Measurements from ENCODE around the gene SRL.

- TF ChIP-seq, protein P1, sequence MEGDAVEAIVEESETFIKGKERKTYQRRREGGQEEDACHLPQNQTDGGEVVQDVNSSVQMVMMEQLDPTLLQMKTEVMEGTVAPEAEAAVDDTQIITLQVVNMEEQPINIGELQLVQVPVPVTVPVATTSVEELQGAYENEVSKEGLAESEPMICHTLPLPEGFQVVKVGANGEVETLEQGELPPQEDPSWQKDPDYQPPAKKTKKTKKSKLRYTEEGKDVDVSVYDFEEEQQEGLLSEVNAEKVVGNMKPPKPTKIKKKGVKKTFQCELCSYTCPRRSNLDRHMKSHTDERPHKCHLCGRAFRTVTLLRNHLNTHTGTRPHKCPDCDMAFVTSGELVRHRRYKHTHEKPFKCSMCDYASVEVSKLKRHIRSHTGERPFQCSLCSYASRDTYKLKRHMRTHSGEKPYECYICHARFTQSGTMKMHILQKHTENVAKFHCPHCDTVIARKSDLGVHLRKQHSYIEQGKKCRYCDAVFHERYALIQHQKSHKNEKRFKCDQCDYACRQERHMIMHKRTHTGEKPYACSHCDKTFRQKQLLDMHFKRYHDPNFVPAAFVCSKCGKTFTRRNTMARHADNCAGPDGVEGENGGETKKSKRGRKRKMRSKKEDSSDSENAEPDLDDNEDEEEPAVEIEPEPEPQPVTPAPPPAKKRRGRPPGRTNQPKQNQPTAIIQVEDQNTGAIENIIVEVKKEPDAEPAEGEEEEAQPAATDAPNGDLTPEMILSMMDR (IDR thresholded peaks at IDR 0.05; ENCODE audit: poor library complexity), result no peak
- no peak for TF ChIP-seq EZH2phosphoT487 (IDR thresholded peaks at IDR 0.05; ENCODE audit: low read depth, severe bottlenecking, unreplicated experiment)
These were observed 11.7 kb upstream of the SRL start for GRCh38 chr16:4253394-4254150.

Measured in hepatocyte (in vitro differentiated cells).